Nasal cavity respiratory epithelium epithelial cell of viscerocranial mucosa (primary cell): Measurements from ENCODE around the gene MTAP. TPM values are rescaled to one million over a fixed set of nuclear protein-coding genes. Genes with fewer than 3 reads are reported as not detected.

Experiments used
- total RNA-seq: library from RNA; depleted of rRNA; stranded (reverse); fragments of >200 nt; gene quantifications from 2 replicates; pipeline ENCODE4 v1.2.3, GENCODE V29; 2014

MTAP gene
- total RNA-seq, result 51.9 and 81.4 TPM in 2 replicates

GRCh38 chr9:21802418-21803000 lies at the start of gene MTAP:
Gene MTAP, plus strand, starts transcription at chr9:21802636. Its CDS starts 113 bp downstream, at chr9:21802749.

Other genes with a start within 250 kb of the MTAP start
- 19.5 and 21.2 TPM in 2 replicates for gene CDKN2A, start 191.8 kb downstream of the MTAP start, total RNA-seq
- gene CDKN2B-AS1, start 192.2 kb downstream of the MTAP start, total RNA-seq, result 1.0 and 1.9 TPM in 2 replicates
- gene CDKN2B, start 206.7 kb downstream of the MTAP start, total RNA-seq, result 45.5 and 124 TPM in 2 replicates